ENCODE measurements around the gene PDGFRB. TPM values are rescaled to one million over a fixed set of nuclear protein-coding genes. Genes with fewer than 3 reads are reported as not detected.

PDGFRB gene
- polyA plus RNA-seq (2013, experiment 1 of 4) = 25.9 TPM
- polyA plus RNA-seq (2013, experiment 2 of 4) = 22.1 TPM
- polyA plus RNA-seq (2013, experiment 3 of 4) = 20.5 TPM
- 21.8 TPM for polyA plus RNA-seq (2013, experiment 4 of 4)

DNA sequence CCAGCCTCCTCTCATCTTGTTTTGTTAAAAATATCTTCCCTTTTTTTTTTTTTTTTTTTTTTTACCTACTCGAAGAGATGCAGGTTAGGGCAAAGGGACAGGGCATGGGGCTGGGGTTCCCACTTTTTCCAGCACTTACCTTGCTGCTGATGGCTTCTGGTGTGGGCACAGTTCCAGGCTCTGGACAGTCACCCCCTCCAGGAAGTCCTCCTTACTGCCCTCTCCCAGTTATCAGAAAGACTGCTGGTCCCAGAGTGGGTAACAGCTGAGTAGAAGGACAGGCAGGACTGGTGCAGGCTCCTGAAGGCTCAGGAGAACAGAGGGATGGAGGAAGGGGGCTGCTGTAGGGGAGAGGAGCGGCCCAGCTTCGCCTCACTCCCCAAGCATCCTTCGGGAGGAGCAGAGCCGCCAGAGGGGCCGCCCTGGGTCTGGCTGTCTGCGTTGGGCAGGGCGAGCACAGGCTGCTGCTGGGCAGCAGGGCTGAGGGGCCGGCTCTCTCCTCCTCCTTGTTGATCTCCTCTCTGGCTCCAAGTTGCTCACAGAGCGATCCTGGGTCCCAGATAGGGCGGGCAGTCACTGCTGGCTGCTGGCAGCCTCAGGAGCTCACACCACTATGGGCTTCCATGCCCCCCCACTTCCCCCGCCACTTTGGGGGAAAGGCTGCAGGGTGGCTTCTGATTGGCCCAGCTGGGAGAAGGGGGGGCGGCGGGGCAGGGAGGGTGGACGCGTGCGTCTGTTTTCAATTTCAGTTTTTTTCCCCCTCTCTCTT, at the start of gene PDGFRB:
Gene PDGFRB (minus strand): TSS at position 588 of the 769 bp plus-strand sequence. CDS start 18,798 bp downstream, outside the sequence.
- 11 to 12% methylated on average over 16 to 17 of the region's 17 CpGs for WGBS, 2 experiments
- H3K27ac ChIP-seq (ENCODE audit: insufficient read depth, low read depth, low read length, poor library complexity, severe bottlenecking) = no peak within 1 kb of the TSS
- H3K4me3 ChIP-seq (ENCODE audit: insufficient read depth, low read depth, low read length) = peak within 1 kb of the TSS; percentile 0
- H3K4me1 ChIP-seq (ENCODE audit: control insufficient read depth, insufficient read depth, low read length) = peaks cover 20% of the 10 kb centered on the region
- H3K36me3 ChIP-seq (ENCODE audit: control insufficient read depth, insufficient read depth, low read length) = no peaks in the 10 kb centered on the region
- H3K27me3 ChIP-seq (ENCODE audit: control insufficient read depth, insufficient read depth, low read length, poor library complexity, severe bottlenecking) = no peaks in the 10 kb centered on the region
- no peaks in the 10 kb centered on the region for H3K9me3 ChIP-seq (ENCODE audit: control insufficient read depth, low read length)

DNA sequence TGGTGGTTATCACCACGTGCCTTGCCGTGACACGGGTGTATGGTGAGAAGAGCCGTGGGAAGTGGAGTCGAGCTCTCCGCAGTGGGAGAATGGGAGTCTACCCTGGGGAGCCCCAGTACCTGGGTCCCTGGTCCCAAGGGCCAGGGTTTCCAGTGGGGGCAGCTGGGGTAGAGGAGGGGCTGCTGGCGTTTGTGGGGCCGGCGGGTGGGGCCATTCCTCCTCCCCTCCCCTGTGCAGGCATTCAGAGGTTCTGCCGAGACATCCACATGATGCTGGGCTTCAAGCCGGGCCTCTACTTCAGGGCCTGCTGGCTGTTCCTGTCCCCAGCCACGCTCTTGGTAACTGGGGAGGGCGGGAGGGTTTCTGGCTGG, 48.9 kb upstream of the PDGFRB start:
- Histone ChIP-seq H3K4me3 (ENCODE audit: insufficient read depth, low read depth, low read length) (no peak overlapping the region), H3K36me3 (ENCODE audit: control insufficient read depth, insufficient read depth, low read length) (no peaks in the 10 kb centered on the region), H3K27ac (ENCODE audit: insufficient read depth, low read depth, low read length, poor library complexity, severe bottlenecking) (no peak overlapping the region), H3K4me1 (ENCODE audit: control insufficient read depth, insufficient read depth, low read length) (peaks cover 14% of the 10 kb centered on the region), H3K9me3 (ENCODE audit: control insufficient read depth, low read length) (no peaks in the 10 kb centered on the region), H3K27me3 (ENCODE audit: control insufficient read depth, insufficient read depth, low read length, poor library complexity, severe bottlenecking) (no peaks in the 10 kb centered on the region)
- 92 to 95% methylated on average over 13 of the region's 13 CpGs for WGBS, 2 experiments

DNA sequence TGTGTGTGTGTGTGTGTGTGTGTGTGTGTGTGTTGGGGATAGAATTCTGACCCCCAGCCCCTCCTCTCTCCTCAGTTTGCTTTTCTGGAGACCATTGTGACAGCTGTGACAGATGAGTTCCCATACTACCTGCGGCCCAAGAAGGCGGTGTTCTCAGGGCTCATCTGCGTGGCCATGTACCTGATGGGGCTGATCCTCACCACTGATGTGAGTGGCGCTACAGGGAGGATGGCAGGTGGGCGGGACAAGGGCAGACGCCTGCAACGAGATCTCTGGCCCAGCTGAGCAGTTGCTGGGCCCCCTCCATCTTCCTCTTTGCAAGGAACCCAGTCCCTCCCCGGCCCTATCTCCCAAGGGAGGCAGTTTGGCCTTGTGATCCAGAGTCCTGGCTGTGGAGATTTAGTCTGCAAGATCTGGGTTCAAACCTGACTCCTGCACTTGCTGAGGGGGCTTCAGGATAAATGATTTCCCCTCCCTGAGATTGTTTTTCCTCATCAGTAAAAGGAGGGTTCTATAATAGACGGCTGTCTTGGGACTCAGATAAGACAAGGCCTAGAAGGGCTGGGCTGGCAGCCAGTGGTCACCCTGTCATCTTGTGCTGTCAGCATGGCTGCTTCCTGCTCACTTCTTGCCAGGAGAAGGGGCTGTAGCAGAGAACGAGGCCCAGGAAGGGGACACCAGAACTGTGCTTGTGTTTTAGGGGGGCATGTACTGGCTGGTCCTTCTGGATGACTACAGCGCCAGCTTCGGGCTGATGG, 48.4 kb upstream of the PDGFRB start:
- 89 to 91% methylated on average over 12 of the region's 12 CpGs for WGBS, 2 experiments
- no peaks in the 10 kb centered on the region for H3K36me3 ChIP-seq (ENCODE audit: control insufficient read depth, insufficient read depth, low read length)
- H3K27me3 ChIP-seq (ENCODE audit: control insufficient read depth, insufficient read depth, low read length, poor library complexity, severe bottlenecking) = no peaks in the 10 kb centered on the region
- no peaks in the 10 kb centered on the region for H3K9me3 ChIP-seq (ENCODE audit: control insufficient read depth, low read length)
- H3K4me1 ChIP-seq (ENCODE audit: control insufficient read depth, insufficient read depth, low read length) = peaks cover 8% of the 10 kb centered on the region
- H3K27ac ChIP-seq (ENCODE audit: insufficient read depth, low read depth, low read length, poor library complexity, severe bottlenecking) = no peak overlapping the region
- no peak overlapping the region for H3K4me3 ChIP-seq (ENCODE audit: insufficient read depth, low read depth, low read length)

DNA sequence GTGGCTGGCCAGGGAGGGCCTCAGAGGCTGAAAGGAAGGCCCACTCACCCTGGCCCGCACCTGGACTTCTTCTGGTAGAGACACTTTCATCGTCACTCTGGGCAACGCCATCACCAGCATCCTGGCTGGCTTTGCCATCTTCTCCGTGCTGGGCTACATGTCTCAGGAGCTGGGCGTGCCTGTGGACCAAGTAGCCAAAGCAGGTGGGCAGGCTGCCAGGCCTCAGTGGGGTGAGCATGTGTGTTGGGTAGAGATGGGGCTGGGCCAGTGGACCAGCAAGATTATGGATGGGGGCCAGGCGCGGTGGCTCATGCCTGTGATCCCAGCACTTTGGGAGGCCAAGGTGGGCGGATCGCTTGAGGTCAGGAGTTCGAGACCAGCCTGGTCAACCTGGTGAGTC, 46.9 kb upstream of the PDGFRB start:
- Histone ChIP-seq H3K4me3 (ENCODE audit: insufficient read depth, low read depth, low read length) (no peak overlapping the region), H3K27me3 (ENCODE audit: control insufficient read depth, insufficient read depth, low read length, poor library complexity, severe bottlenecking) (no peaks in the 10 kb centered on the region), H3K4me1 (ENCODE audit: control insufficient read depth, insufficient read depth, low read length) (no peaks in the 10 kb centered on the region), H3K9me3 (ENCODE audit: control insufficient read depth, low read length) (no peaks in the 10 kb centered on the region), H3K27ac (ENCODE audit: insufficient read depth, low read depth, low read length, poor library complexity, severe bottlenecking) (no peak overlapping the region), H3K36me3 (ENCODE audit: control insufficient read depth, insufficient read depth, low read length) (no peaks in the 10 kb centered on the region)
- 95 to 97% methylated on average over 10 of the region's 10 CpGs for WGBS, 2 experiments

DNA sequence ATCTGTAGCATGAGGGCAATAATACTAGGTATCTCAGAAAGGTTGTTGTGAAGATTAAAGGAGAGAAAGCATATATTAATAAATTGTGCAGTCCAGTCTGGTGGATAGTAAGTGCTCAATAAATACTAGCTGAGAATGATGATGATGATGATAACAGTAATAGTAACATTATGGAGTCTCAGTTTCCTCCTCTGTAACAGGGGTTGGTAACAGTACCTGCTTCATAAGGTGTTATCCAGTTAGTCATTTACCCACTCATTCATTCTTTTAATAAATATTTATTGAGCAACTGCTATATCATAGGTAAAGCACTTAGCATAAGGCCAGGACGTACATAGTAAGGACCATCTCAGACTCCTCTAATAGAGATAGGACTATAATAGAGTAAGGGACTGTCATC, 41.8 kb upstream of the PDGFRB start:
- H3K27me3 ChIP-seq (ENCODE audit: control insufficient read depth, insufficient read depth, low read length, poor library complexity, severe bottlenecking) = peaks cover under 1% of the 10 kb centered on the region
- H3K27ac ChIP-seq (ENCODE audit: insufficient read depth, low read depth, low read length, poor library complexity, severe bottlenecking) = no peak overlapping the region
- H3K9me3 ChIP-seq (ENCODE audit: control insufficient read depth, low read length) = no peaks in the 10 kb centered on the region
- no peak overlapping the region for H3K4me3 ChIP-seq (ENCODE audit: insufficient read depth, low read depth, low read length)
- no peaks in the 10 kb centered on the region for H3K4me1 ChIP-seq (ENCODE audit: control insufficient read depth, insufficient read depth, low read length)
- 100% methylated on average over 1 of the region's 1 CpG; no CpG with 5 or more reads in 1 of the 2 experiments for WGBS, 2 experiments
- no peaks in the 10 kb centered on the region for H3K36me3 ChIP-seq (ENCODE audit: control insufficient read depth, insufficient read depth, low read length)

DNA sequence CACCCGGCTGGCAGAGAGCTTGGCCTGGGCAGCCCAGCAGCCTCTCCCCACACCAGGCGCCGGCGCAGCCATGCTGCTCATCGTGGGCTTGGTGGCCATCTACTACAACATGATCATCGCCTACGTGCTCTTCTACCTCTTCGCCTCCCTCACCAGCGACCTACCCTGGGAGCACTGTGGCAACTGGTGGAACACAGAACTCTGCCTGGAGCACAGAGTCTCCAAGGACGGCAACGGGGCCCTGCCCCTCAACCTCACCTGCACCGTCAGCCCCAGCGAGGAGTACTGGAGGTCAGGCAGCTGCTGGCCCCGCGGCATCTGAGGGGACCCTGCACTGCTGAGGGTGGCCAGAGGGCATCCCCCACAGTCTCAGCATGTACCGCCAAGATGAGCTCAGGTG, 41.3 kb upstream of the PDGFRB start:
- 94% methylated on average over 16 of the region's 16 CpGs for WGBS, 2 experiments
- Histone ChIP-seq H3K4me3 (ENCODE audit: insufficient read depth, low read depth, low read length) (no peak overlapping the region), H3K9me3 (ENCODE audit: control insufficient read depth, low read length) (no peaks in the 10 kb centered on the region), H3K4me1 (ENCODE audit: control insufficient read depth, insufficient read depth, low read length) (no peaks in the 10 kb centered on the region), H3K27me3 (ENCODE audit: control insufficient read depth, insufficient read depth, low read length, poor library complexity, severe bottlenecking) (peaks cover 5% of the 10 kb centered on the region), H3K36me3 (ENCODE audit: control insufficient read depth, insufficient read depth, low read length) (no peaks in the 10 kb centered on the region), H3K27ac (ENCODE audit: insufficient read depth, low read depth, low read length, poor library complexity, severe bottlenecking) (no peak overlapping the region)

DNA sequence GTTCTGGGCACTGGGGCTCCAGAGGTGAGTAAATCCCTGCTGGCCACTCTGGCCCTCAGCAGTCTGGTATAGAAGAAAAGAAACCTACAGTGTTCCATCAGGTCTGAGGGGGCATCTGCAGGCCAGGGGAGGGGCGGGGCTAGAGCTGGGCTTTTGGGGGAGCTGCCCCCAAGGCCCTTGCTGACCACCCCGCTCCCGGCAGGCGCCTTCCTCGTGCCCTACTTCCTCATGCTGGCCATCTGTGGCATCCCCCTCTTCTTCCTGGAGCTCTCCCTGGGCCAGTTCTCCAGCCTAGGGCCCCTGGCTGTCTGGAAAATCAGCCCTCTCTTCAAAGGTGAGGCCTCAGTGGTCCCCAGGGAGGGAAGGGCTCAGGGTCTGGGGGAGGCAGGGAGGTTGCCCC, 40.9 kb upstream of the PDGFRB start:
- peaks cover 10% of the 10 kb centered on the region for H3K27me3 ChIP-seq (ENCODE audit: control insufficient read depth, insufficient read depth, low read length, poor library complexity, severe bottlenecking)
- no peaks in the 10 kb centered on the region for H3K36me3 ChIP-seq (ENCODE audit: control insufficient read depth, insufficient read depth, low read length)
- H3K4me1 ChIP-seq (ENCODE audit: control insufficient read depth, insufficient read depth, low read length) = no peaks in the 10 kb centered on the region
- WGBS, 2 experiments = 91 to 92% methylated on average over 5 of the region's 5 CpGs
- H3K4me3 ChIP-seq (ENCODE audit: insufficient read depth, low read depth, low read length) = no peak overlapping the region
- H3K9me3 ChIP-seq (ENCODE audit: control insufficient read depth, low read length) = no peaks in the 10 kb centered on the region
- H3K27ac ChIP-seq (ENCODE audit: insufficient read depth, low read depth, low read length, poor library complexity, severe bottlenecking) = no peak overlapping the region

DNA sequence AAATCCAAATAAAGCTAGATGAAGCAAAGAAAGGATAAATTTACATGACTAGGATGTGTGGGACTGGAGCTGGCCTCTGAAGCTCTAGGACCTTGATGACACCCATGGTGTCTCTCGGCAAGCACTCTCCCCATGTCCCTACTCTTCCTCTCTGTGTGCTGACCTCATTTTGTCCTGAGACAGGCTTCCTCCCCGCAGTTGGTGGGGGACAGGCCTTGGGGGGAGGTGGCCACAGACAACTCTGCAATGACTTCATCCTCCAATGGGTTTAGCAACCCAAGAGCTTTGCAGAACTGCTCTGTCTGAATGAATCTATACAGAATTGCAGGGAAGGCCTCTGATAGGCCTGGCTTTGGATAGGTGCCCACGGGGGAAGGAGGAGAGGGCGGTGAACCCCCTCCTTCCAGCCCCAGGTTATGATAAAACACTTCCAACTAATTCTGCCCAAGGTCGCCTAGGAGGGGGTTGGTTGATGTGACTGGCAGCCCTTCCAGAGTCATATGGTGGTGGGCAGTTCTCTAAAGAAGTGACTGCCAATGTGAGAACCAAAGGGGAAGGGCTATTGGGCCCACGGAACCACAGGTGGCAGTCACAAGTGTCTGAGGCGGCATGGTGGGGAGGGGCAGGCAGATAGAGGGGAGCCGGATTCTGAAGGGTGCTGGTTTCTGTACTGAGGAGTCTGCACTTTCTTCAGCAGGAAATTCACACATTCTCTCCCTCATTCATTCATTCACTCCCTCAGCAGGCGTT, 40.3 kb upstream of the PDGFRB start:
- Histone ChIP-seq H3K27me3 (ENCODE audit: control insufficient read depth, insufficient read depth, low read length, poor library complexity, severe bottlenecking) (peaks cover 16% of the 10 kb centered on the region), H3K27ac (ENCODE audit: insufficient read depth, low read depth, low read length, poor library complexity, severe bottlenecking) (no peak overlapping the region), H3K4me1 (ENCODE audit: control insufficient read depth, insufficient read depth, low read length) (peaks cover 1% of the 10 kb centered on the region), H3K9me3 (ENCODE audit: control insufficient read depth, low read length) (no peaks in the 10 kb centered on the region), H3K36me3 (ENCODE audit: control insufficient read depth, insufficient read depth, low read length) (no peaks in the 10 kb centered on the region), H3K4me3 (ENCODE audit: insufficient read depth, low read depth, low read length) (no peak overlapping the region)
- 84 to 89% methylated on average over 9 of the region's 9 CpGs for WGBS, 2 experiments

DNA sequence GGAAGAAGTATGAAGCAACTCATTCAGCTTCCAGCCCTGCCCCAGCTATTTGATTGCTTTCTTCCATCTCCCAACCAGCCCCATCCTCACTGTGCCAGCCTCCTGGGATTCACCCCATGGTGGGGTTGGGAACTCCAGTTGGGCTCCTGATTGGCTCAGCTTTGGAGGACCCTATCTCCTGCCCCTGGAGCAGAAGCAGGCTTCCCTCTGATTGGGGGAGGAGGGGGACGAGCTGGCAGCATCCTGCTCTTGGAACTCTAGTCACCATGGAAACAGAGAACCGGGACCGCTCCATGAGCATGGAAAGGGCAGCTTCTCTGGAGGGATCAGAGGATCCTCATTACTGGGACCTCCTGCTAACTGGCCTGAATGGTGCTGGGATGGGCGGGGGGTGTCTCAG, 36.8 kb upstream of the PDGFRB start:
- no peak overlapping the region for H3K27ac ChIP-seq (ENCODE audit: insufficient read depth, low read depth, low read length, poor library complexity, severe bottlenecking)
- peaks cover 14% of the 10 kb centered on the region for H3K4me1 ChIP-seq (ENCODE audit: control insufficient read depth, insufficient read depth, low read length)
- H3K9me3 ChIP-seq (ENCODE audit: control insufficient read depth, low read length) = no peaks in the 10 kb centered on the region
- peaks cover 51% of the 10 kb centered on the region for H3K27me3 ChIP-seq (ENCODE audit: control insufficient read depth, insufficient read depth, low read length, poor library complexity, severe bottlenecking)
- no peak overlapping the region for H3K4me3 ChIP-seq (ENCODE audit: insufficient read depth, low read depth, low read length)
- WGBS, 2 experiments = 63 to 67% methylated on average over 4 of the region's 4 CpGs
- H3K36me3 ChIP-seq (ENCODE audit: control insufficient read depth, insufficient read depth, low read length) = no peaks in the 10 kb centered on the region

DNA sequence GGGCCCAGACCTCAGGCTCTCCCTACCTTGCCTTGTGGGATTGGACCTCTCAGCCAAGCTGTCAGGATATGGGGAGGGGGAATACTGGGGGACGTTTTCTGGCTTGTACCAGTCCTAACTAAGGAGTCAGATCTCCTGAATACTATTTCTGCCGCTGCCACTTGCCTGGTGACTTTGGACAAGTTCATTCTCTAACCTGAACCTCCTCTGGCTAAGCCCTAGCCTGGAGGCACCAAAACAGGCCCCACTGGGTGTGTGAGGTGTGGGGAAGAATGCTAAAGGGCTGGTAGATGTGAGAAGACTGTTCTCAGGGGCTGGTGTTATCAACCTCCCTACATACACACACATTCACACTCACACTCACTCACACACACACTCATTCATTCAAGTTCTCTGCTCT, 35.3 kb upstream of the PDGFRB start:
- Histone ChIP-seq H3K4me3 (ENCODE audit: insufficient read depth, low read depth, low read length) (no peak overlapping the region), H3K36me3 (ENCODE audit: control insufficient read depth, insufficient read depth, low read length) (no peaks in the 10 kb centered on the region), H3K27me3 (ENCODE audit: control insufficient read depth, insufficient read depth, low read length, poor library complexity, severe bottlenecking) (peaks cover 65% of the 10 kb centered on the region), H3K27ac (ENCODE audit: insufficient read depth, low read depth, low read length, poor library complexity, severe bottlenecking) (no peak overlapping the region), H3K4me1 (ENCODE audit: control insufficient read depth, insufficient read depth, low read length) (peaks cover 14% of the 10 kb centered on the region), H3K9me3 (ENCODE audit: control insufficient read depth, low read length) (no peaks in the 10 kb centered on the region)
- 31 to 41% methylated on average over 2 of the region's 2 CpGs for WGBS, 2 experiments

Measured in ectodermal cell (in vitro differentiated cells).